Mucosa of gallbladder (tissue), 1 donor: Measurements from ENCODE around the gene CFAP299. TPM values are rescaled to one million over a fixed set of nuclear protein-coding genes. Genes with fewer than 3 reads are reported as not detected.
"Not testable (repeated sequence)": the region's sequence is repeated elsewhere in the genome, so short reads cannot be mapped to it uniquely, and the experiment has no call there.

ENCODE experiments used
- DNase-seq: peaks from one replicate; pipeline ENCODE4 v3.0.0-alpha.2; 2020; ENCODE audit warnings: low spot score
- total RNA-seq: library from RNA; stranded (reverse); gene quantifications from one replicate; pipeline ENCODE4 v1.2.1, GENCODE V29; 2021
- donor health status: DM: no; HTN: no; CAD: no.

The CFAP299 gene
- total RNA-seq, 1 donor from 2014 or later: not detected

DNA sequence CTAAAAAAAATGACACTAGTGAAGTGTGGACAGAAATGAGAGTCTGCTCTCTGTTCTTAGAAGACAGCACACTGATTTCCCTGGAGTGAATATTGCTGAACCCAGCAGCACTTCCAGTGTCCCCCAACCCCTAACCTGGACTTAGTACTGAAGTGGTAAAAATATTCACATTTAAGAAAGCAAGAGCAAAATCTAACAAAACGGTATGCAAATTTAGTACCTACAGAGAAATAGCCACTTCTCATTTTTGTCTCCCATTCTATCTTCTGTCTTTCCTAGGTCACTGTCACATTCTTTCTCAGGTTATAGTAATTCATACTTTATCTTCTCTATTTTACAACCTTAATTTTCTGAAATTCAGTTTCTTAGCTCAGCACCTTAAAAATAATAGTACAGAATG, 274.7 kb downstream of the CFAP299 start:
- DNase-seq: no peak

DNA sequence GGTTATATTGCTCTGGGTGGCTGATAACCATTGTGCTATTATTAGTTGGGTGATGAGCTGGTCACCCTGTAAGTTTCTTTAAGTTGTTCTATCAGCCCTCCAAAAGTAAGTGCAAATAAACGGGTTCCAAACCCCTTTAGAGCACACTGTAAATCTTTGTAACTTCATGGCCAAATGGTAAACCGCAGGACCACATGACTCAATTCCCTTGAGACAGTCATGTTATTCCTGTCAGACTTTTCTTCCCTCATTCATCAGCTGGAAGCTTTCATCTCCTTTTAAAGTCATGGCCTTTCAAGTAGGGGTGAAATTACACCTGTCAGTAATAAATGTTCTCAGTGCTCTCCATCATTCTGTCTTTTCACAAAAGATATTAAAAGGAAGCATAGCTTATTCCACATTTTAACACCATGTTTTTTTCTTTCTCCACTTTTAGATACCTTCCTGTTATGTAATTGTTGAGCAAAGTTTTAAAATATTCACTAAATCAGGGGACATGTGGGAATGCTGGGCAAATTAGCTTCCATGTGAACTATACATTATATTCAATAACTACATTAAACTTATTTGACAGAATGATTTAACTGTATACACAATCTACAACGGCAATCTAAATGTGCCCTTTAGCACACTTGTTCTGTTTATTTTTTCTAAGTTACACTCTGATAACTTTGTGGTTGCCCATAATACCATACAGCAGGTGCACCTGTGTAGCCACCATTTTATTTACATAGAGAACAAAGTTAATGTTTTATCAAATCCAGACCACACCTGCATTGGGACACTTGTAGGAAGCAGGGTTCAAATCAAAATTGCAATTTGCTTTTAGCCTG, 275.5 kb downstream of the CFAP299 start:
- DNase-seq: no peak

DNA sequence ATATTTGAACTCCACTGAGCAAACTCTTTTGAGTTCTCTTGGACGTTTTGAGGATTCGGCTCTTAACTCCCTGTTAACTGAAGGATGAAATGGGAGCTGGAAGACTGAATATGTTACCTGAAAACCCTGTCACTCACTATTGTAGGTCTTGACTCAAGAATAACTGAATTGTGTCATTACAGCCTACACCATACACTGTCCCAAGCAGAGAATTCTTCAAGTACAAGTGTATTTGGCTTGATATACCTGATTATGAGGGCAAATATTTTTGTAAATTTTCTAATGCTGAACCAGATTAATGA, 276.1 kb downstream of the CFAP299 start:
- no peak for DNase-seq

DNA sequence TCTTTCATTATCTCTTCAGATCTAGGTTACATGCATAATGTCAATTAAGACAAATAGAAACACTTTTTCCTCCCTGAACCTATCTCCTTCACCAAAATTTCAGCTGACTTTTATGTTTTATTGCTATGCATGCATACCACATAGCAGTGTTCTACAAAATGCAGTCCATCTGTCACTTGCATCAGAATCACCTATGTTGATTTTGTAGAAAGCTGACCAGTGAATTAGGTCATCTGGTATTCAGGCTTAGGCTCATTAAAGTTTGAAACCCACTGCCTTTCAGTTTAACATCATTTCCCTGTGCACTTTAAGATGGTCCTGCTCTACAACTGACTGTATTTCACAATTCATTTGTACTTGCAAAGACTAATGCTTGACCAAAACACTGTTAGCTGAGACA, 277.9 kb downstream of the CFAP299 start:
- DNase-seq: no peak

DNA sequence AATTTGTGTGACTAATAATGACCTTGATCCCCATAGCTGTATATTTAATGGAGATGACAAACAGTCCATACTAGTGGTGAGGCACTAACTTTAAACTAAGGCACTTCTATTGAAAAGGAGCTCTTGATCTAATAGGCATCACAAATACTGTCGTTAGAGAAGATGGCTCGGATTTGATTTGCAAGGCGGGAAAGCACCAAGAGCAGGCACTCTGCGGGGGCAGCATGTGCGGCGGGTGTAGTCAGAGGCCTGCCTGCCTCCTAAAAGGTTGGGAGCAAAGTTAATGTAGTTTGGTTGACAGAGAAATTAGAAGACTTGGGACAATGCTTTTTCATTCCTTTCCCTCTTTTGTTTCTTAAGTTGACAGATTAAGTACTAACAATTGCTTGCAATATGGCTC, 278.8 kb downstream of the CFAP299 start:
- no peak for DNase-seq

DNA sequence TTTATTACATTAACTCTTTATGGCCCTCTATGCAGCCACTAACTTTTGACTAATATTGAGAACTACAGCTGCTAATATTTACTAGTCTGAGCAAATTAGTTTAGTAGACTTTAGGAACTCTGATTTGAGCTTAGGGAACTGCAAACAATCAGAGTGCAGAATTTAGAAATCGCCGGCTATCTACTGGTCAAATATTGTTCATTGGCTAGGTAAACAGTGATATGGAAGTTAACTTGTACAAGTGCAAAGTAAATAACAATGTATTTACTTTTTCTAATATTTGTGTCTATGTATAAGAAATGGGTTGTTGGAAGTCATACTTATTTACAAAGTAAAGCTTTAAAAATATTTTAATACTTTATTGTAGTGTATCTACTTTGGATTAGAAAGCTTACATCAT, 279.6 kb downstream of the CFAP299 start:
- no peak for DNase-seq

DNA sequence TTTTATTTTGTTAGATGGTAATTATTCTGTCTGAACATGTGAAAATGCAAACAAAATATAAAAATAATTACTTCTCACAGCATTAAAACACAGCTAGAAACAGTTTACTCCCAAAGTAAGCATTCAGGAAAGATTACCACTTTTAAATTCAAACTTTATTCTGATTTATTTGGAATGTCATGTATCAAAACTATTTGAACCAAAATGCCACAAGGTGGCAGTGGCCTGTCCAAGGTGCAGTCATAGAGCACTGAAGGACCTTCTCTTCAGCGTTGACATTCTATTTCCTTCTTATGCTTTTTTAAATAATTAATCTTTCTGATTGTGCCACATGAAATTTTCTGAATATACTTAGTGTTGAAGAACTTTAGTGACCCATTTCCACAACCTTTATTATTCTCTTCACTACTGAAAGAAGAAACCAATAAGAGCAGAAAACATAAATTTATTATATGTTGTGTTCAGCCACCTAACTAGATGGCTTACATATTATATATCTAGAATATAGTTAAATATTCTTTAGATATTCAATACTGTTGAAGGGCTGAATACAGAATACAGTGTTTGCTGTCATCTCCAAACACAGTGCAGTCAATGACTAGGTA, 283.6 kb downstream of the CFAP299 start:
- no peak for DNase-seq

DNA sequence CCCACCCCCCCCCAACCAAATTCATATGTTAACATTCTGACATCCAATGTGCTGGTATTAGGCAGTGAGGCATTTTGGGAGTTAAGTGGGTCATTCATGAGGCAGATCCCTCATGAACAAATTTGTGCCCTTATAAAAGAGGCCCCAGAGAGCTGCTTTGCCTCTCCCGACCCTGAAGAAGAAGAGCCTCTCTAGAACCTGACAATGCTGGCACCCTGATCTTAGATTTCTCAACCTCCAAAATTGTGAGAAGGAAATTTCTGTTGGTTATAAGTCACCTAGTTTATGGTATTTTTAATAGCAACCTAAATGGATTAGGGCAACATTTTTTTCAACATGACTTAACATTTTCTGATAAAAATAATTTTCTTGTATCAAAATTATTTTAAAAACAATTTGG, 296.3 kb downstream of the CFAP299 start:
- DNase-seq: no peak

DNA sequence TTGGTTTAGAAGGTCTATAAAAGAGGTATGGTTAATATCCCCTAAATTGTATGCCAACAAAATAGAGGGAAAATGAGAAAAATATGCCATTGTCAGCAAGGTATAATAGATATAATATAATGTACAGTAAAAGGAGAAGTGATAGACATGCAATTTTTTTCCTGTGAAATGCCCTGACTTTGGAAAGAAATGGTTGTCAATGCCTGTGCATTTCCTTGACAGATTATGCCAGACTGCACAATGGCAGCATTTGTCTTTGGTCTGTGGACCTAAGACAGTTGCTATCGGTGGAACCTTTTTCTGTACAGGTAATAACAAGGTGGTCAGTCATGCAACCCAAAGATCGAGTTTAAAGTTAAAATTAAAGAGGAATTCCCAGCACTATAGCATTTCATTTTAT, 301.7 kb downstream of the CFAP299 start:
- DNase-seq: no peak

DNA sequence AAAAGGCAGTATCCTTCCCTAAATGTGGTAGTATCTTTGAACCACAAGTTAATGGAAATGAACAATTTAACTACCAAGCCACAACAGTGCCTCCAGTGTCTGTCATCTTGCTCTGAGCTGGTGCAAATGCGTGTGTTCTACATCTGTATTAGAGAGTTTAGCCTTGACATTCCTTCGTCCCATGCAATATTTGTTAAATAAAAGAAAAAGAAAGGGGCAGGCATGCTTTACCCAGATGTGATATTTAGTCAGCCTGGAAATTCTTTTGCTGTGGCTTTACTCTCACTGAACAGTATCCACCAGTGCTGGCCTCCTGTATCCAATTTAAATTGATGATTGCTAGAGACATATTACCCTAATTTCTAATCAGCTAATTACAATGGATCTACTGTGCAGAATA, 310.5 kb downstream of the CFAP299 start:
- no peak for DNase-seq

DNA sequence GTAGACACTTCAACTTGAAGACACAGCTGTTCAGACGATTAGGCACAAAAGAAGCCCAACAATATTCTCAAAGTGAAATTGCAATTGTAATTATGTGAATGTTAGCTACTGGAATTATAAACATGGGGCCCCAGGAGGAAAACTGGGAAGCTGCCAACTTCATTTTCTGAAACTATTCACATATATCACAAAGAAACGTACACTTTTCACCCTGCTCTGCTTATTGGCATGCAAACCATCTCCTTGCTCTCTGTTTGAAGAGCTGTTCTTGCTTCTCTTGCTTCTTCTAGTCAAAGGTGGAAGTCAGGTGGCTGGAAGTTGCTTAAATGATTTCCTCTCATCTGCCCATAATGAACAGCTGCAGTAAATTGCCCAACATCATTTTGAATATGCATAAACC, 320.1 kb downstream of the CFAP299 start:
- DNase-seq: no peak

DNA sequence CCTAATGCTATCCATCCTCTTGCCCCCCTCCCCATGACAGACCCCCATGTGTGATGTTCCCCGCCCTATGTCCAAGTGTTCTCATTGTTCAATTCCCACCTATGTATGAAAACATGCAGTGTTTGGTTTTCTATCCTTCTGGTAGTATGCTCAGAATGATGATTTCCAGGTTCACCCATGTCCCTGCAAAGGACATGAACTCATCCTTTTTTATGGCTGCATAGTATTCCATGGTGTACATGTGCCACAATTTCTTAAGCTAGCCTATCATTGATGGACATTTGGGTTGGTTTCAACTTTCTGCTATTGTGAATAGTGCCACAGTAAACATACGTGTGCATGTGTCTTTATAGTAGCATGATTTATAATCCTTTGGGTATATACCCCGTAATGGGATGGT, 334.6 kb downstream of the CFAP299 start:
- DNase-seq: not testable (repeated sequence)

DNA sequence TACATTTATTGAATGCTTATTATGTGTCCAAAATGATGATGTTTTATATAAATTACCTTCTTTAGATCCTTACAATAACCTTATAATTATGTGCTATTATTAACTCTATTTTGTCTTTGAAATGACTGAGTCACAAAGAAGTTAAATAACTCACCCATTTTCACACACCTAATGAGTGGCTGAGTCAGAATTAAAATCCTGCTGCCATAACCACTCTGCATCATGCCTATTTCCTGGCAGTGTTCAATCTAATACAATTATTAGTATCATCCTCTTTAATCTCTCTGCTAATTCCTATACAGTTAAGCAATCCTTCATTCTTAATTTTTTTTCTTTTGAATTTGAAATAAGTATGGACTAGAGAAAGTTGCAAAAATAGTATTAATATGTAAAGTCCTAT, 342.9 kb downstream of the CFAP299 start:
- DNase-seq: no peak

DNA sequence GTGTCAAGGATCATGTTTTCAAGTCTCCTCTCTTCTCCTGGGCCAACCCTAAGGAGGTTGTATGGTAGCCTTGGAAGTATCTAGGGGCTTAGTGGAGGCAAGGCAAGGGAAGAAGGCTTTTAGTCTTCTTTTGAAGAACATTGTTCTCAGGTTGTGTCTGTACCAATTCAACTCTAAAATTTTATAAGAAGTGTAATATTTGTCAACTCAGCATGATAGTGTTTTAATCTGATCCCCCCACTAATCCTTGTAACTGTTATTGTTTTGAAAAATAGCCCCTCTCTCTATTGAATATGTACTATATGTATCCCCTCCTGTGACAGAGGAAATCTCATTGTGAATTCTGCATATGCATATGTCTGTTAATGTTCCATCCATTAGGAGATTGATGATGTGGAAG, 345.4 kb downstream of the CFAP299 start:
- no peak for DNase-seq

DNA sequence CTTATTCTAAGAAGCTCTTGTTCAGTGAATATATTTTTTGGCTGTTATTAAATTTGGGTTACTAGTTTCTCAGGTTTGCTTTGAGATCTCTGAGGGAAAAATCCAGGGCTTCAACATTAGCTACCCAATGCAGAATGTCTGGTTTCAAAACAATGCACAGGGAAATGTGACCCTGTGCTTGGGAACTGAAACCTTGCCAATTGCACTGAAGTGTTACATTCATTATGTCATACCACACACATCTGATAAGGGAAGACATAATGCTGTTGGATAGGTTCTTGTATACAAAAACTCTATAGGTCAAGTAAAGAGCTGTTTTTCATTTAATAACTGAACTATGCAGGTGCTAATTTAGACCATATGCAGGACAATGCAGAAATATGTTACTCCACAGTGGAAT, 349.7 kb downstream of the CFAP299 start:
- no peak for DNase-seq

DNA sequence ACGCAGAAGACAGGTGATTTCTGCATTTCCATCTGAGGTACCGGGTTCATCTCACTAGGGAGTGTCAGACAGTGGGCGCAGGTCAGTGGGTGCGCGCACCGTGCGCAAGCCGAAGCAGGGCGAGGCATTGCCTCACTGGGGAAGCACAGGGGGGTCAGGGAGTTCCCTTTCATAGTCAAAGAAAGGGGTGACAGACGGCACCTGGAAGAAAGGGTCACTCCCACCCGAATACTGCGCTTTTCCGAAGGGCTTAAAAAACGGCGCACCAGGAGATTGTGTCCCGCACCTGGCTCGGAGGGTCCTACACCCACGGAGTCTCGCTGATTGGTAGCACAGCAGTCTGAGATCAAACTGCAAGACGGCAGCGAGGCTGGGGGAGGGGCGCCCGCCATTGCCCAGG, 352.2 kb downstream of the CFAP299 start:
- not testable (repeated sequence) for DNase-seq

DNA sequence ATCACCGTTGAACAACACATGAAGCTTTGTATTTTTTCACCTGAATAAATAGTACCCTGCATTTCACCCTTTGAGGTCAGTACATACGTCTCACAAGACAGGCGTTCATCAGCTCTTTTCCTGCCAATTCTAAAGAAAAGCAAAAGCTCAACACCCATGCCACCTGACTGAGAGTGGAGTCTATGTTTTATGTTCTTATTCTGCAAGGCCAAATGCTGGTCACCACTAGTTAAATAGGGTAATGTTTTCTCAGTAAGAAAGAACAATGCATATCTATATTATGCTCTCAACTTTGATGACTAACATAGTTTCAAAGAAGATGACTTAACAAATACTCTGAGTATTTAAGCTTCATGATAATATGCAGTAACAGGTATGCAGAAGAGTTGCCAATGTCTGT, 358.6 kb downstream of the CFAP299 start:
- no peak for DNase-seq

DNA sequence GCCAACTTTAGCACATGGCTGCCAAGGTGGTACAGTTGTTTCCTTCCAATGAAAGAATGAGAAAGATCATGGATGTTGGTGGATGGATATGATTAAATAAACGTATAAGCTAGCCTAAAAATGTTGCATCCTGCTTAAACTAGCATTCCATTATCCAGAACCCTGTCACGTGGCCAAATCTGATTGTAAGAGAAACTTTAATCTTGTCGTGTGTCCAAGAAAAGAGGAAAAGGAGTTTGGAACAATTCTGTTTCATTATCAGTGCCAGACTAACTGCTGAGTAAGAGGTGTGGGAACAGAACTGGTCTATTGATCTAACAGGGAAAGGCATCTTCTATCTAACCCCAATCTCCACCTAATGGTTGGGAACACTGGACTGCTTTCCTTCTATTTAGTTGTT, 369.8 kb downstream of the CFAP299 start:
- no peak for DNase-seq

DNA sequence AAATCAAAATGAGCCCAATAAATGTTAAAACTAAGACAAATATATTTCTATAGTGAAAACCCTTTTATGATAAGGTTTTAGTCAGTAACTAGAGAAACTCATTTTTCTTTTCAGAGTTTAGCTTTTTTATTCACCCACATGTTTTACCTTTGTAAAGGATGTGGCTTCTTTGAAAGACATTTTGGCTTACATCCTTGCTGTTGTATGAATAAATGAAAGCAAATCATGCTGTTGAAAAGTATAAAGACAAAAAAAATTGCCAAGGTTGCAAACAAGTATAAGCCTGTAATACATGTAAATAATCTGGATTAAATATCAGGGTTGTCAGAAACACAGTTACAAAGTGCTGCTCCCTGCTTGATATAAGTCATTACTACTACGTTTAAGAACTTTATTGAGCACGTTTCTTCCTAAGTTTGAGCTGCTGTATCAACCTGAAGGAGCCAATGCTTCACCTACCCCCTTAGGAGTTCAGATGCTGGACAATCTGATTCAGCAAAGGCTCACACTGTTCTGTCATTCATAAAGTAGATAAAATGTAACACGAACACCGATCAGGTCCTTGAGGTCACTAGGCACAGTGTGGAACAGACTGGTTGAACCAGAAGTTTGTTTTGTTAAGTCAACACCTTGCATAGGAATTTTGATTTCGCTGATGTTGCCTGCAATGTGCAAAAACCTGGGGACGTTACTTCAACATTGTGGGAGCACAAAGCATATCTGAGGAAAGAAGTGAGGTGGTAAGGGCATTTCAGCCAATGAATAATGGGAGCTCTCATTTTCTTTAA, 373.7 kb downstream of the CFAP299 start:
- DNase-seq: no peak

DNA sequence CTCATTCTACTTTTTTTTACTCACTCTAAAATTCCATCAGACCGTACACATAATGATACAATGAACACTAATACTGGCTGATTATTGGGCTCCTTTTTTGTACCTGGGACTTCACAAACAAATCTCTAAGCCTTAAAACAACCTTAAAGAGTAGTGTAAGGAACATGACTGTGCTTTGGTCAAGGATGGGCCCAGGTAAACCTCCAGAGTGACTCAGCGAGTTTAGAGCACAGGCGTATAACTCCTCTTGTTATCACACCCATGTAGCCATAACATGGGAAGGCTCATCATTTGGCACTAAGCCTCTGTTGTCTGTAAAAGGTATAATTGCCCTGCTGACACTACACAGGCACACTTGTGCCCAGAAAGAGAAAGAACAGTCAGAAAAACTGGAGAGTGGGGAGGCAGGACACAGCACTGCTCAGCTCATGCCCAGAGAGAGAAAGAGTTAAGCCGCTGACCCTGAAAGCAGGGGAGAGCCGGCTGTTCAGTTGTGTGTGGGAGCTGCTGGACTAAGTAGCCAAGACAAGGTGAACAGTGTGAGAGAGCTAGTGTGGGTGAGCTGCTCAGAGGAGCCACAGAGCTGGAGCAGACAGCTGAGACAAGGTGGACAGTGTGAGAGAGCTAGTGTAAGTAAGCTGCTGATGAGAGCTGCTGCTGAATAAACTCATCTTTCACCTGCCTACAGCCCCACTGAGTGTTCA, 375.4 kb downstream of the CFAP299 start:
- DNase-seq: no peak

DNA sequence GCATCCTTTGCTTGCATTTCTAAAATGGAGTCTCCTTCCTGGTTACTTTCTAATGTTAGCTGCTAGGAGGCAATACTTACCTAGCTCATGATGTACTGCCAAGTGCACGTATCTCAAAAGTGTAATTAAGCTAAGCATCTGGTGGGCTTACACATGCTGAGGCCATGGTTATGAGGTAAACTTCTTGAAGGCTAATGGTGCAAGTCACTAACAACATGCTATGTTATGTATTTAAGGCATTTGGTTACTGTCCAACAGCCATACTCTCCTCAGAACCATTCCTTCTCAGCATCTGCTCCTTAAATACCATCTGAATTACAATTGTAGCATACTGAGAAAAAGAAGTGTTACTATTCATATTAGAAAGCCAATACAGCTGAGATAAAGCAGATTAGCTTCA, 376.4 kb downstream of the CFAP299 start:
- no peak for DNase-seq

DNA sequence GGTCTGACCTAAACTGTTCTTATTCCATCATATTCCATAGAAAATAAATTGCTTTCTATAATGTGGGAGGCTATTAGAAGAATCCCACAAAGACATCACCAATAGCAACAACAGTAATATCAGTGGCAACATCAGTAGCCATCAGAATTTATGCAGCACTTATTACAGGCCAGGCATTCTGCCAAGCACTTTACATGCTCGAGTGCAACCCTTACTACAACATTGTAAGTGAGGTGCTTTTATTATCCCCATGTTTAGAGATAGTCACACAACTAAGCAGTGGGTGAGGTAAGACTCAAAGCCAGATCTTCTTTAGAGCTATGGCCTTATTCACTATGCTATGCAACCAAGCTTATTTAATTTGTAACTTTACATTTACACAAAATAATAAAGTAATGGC, 377.9 kb downstream of the CFAP299 start:
- DNase-seq: no peak
